UCSD-AML1 (cell line): Measurements from ENCODE around the gene RRP36.
A peak's percentile ranks its signal among the peaks of the same experiment; 100 is the strongest.

ENCODE experiments used
- DNase-seq: peaks from one replicate; lab custom pipeline; 2025; ENCODE audit not compliant: unreplicated experiment; lab: John Stamatoyannopoulos, UW

Gene RRP36

GRCh38 chr6:43006251-43006650 is 15.2 kb upstream of the RRP36 start:
- DNase-seq: no peak

GRCh38 chr6:43007126-43007525 is 14.3 kb upstream of the RRP36 start:
- DNase-seq: no peak

GRCh38 chr6:43009124-43009523 is 12.3 kb upstream of the RRP36 start:
- peak; percentile 46 for DNase-seq

- DNase-seq: no peak
These were observed 10.2 kb upstream of the RRP36 start for GRCh38 chr6:43011207-43011606.

GRCh38 chr6:43012364-43012763 is 9.1 kb upstream of the RRP36 start:
- DNase-seq: no peak

GRCh38 chr6:43013097-43013842 is 8.2 kb upstream of the RRP36 start:
- no peak for DNase-seq

- DNase-seq: peak; percentile 99
These were observed 7.5 kb upstream of the RRP36 start, which contains the start of the genes KLHDC3 and MEA1 for GRCh38 chr6:43013843-43014433. TSS of gene KLHDC3 (plus strand) at chr6:43014249. CDS start at chr6:43017193, 2,944 bp downstream. TSS of gene MEA1 (minus strand) at chr6:43013946. CDS start at chr6:43013813, 133 bp downstream.

- no peak for DNase-seq
These were observed 7.0 kb upstream of the RRP36 start for GRCh38 chr6:43014434-43014909.

GRCh38 chr6:43016176-43016942 is 5.1 kb upstream of the RRP36 start:
- DNase-seq: no peak

GRCh38 chr6:43016943-43017334 is 4.5 kb upstream of the RRP36 start:
- DNase-seq: no peak

GRCh38 chr6:43019152-43019551 is 2.3 kb upstream of the RRP36 start:
- no peak for DNase-seq

GRCh38 chr6:43020052-43020705 is 1.2 kb upstream of the RRP36 start:
- DNase-seq: no peak

GRCh38 chr6:43020847-43021246 is 576 bp upstream of the RRP36 start:
- DNase-seq: no peak

- no peak for DNase-seq
These were observed 3.0 kb downstream of the RRP36 start for GRCh38 chr6:43024436-43024835.

- DNase-seq: no peak
These were observed 4.9 kb downstream of the RRP36 start for GRCh38 chr6:43026365-43026764.

GRCh38 chr6:43029120-43029519 is 7.7 kb downstream of the RRP36 start:
- DNase-seq: no peak

- no peak for DNase-seq
These were observed 10.9 kb downstream of the RRP36 start for GRCh38 chr6:43032326-43032725.

GRCh38 chr6:43033496-43034189 is 12.2 kb downstream of the RRP36 start:
- no peak for DNase-seq

GRCh38 chr6:43034190-43034525 is 12.7 kb downstream of the RRP36 start:
- DNase-seq: no peak

- no peak for DNase-seq
These were observed 14.2 kb downstream of the RRP36 start for GRCh38 chr6:43035495-43036194.
